ENCODE results near the gene SIGLEC6.
A peak's percentile ranks its signal among the peaks of the same experiment; 100 is the strongest.
"Not testable (repeated sequence)": the region's sequence is repeated elsewhere in the genome, so short reads cannot be mapped to it uniquely, and the experiment has no call there.

The SIGLEC6 gene

DNA sequence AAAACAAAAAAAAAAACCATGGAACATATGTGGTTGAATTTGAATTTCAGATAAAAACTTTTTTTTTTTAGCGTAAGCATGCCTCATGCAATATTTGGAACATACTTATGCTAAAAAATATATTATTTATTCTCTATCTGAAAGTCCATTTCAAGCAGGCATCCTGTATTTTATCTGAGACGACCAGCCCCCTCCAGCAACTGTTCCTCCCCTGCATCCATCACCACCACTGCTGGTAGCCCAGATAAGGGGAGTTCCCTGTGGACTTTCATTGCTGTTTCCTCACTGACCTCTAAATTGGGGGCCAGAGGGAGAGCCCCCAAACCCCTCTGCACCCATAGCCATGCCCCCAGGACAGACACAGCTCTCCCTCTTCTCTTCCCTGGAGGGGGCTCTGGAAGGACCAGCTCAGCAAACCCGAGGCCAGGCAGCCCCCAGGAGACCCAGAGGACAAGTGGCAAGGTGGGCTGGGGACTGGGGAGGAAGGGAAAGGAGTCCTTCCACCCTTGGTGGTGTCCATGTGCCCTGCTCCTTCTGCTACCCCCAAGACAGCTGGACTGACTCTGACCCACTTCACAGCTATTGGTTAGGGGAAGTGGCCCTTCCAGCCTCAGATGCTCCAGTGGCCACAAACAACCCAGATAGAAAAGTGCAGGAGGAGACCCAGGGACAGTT lies 23.3 kb downstream of the SIGLEC6 start:
- DNase-seq = no peak

DNA sequence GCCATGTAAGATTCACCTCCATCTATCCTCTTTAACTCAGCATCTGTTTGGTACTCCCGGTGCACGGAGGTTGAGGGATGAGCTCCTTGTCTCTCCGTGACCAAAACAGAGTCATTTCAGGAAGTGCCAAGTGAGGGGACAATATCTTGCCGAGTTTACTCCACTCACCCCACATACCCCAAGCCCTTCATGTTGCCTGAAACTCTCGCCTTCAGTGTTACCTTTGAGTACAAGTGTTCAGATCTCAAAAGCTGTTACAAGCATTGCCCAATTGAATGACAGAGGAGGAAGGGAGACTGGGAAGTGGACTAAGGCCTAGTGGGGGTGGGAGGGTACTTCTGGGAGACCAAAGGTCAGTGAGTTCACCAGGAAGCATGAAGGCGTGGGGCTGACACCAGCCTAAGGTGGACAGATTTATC lies 23.8 kb downstream of the SIGLEC6 start:
- no peak for DNase-seq

- DNase-seq = no peak
Observed at GRCh38 chr19:51507192-51507591, 24.3 kb downstream of the SIGLEC6 start.

DNA sequence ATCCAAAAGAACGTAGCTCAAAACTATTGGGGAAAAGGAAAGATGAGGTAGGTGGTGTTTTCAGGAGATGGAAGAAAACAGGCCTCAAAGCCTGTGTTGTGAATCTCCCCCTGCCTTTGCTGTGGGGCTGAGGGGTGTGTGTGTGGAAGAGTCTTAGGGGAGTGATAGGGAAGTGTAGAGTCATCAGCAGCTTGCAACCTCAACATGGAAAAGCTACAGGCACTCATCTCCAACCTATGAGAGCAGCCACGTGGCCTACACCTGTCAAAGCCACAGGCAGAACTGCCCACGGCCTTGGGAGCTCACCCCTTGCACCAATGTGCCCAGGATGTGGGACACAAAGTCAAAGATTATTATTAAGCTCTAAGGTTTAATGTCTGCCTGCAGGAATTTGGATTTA lies 25.6 kb downstream of the SIGLEC6 start:
- no peak for DNase-seq

DNA sequence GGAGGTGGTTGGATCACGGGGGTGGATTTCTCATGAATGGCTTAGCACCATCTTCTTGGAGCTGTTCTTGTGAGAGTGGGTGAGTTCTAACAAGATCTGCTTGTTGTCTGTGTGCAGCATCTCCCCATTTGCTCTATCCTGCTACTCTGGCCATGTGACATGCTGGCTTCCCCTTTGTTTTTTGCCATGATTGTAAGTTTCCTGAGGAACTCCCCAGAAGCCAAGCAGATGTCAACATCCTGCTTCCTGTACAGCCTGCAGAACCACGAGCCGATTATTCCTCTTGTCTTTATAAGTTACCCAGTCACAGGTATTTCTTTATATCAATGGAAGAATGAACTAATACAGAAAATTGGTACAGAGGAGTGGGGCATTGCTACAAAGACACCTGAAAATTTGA lies 27.6 kb downstream of the SIGLEC6 start:
- no peak for DNase-seq

DNA sequence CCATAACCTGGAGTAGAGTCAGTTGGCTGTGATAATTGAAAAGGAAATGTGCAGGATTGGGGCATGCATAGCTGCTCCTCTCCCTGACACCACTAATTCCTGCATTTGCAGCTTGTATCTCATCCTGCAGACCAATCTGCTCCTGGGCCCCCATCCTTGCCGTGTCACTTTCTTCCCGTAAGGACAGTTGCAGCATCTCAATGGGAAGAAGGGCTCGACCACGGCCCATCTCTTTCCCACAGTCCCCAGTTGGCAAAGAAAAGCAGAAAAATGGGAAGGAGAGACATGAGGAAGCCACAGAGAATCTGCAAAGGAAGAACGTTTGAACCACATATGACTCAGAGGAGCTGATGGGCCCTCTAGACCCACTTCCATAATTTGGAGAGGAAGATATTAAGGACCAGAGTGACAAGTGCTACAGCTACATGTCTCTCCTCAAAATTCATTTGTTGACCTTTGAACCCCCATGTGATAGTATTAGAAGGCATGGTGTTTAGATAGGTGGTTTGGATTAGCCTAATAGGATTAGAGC lies 28.1 kb downstream of the SIGLEC6 start:
- no peak for DNase-seq

DNA sequence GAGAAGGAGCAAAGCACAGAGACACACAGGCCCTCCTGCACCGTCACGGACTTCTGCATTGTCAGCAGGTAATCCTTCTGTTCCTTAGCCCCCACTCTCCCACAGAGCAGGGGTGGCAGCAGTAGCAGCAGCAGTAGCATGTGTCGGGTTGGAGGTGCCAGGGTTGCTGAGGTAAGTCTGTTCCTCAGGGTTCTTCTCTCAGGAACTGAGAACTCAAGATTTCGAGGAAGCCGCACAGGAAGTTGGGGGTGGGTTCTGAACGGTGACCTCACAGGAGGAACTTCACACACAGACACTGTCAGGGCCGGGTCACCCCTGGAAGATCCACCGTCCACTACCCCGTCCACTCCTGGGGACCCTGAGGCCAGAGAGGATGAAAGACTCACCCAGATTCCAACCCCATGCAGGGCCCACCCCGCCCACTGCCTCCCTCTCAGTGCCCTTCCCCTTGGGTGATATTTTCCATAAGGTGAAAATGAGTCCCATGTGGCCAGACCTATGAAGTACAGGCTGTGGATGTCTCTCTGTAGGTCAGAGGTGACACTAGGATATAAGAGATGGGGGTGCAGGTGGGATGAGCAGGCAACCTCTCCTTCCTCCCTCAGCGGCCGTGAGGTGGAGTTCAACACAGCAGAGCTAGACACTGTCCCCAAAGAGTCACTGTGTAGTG lies 29.7 kb downstream of the SIGLEC6 start, which contains the start of gene SIGLEC12:
Gene SIGLEC12, minus strand, starts transcription at position 207 of the 670 bp plus-strand sequence. Its CDS starts 67 bp downstream, at position 140.
- DNase-seq = peak; percentile 20

DNA sequence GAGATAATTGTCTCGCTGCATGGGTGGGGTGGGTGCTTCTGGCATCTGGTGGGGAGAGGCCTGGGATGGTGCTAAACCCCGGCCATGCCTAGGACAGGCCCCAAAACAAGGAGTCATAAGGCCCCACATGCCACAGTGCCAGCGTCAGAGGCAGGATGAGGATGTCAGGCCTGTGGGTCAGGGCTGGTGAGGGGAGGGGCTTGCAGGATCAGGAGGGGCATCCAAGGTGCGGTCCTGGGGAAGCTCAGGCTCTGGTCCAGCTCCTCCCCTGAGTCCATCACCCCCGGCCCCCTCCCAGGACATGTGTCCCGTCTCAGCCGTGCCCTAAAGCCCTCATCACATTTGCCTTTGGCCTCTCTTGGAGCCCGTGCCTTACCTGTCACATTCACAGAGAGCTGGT lies 30.5 kb downstream of the SIGLEC6 start:
- DNase-seq = not testable (repeated sequence)

DNA sequence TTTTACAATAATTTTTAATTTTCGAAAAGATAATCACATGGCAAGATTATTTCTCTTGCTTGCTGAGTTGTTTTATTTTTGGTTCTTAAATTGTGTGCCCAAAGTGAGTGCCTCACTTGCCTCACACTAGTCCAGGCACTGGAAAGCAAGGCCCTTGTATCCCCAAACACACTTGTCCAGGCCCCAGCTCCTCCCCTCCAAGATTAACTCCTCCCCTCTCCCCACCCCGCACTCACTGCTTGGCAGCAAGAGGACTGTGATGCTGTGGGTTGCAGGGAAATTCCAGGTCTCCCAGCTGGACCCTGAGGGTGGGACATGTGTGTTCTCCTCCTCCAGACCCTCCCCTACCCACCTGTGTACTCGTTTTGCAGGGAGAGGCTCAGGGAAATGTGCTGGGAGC lies 33.8 kb downstream of the SIGLEC6 start:
- no peak for DNase-seq

DNA sequence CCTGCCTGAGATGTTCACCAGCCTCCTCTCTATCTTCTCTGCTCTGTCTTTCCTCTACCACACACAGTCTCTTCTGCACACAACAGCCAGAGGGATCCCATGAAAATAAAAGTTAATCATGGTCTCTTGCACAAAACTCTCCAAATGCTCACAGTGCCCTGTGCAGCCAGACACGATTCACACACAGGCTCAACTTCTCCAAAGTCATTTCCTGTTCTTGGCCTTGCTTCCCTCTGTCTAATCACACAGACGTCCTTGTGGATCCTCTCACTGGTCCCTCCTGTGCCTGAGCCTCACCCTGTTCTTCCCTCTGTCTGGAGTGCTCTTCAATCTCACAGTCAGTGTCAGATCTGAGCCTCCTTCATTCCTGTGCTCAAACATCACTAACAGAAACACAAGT lies 37.7 kb downstream of the SIGLEC6 start:
- DNase-seq = no peak

- no peak for DNase-seq
Observed at GRCh38 chr19:51491586-51491985, 39.9 kb downstream of the SIGLEC6 start.

DNA sequence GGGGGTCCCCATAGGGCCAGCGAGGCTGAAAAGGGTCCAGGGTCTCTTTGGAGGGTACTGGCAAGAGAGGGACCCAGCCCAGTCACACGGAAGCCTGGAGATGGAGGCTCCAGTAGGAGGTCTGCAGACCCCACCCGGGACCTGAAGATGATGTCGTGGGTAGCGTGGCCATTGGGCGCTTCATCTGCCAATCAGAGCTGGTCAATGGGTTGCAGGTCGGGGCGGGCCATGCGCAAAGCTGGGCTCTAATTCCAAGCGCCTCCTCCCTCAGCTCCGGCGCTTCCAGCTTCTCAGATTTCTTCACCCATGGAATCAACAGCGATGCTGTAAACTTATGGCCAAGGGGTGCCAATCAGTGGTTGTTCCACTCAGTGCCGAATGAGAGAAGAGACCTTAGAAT lies 40.8 kb downstream of the SIGLEC6 start:
- DNase-seq = no peak

- peak; percentile 18 for DNase-seq
Observed at GRCh38 chr19:51489113-51489512, 42.4 kb downstream of the SIGLEC6 start.

DNA sequence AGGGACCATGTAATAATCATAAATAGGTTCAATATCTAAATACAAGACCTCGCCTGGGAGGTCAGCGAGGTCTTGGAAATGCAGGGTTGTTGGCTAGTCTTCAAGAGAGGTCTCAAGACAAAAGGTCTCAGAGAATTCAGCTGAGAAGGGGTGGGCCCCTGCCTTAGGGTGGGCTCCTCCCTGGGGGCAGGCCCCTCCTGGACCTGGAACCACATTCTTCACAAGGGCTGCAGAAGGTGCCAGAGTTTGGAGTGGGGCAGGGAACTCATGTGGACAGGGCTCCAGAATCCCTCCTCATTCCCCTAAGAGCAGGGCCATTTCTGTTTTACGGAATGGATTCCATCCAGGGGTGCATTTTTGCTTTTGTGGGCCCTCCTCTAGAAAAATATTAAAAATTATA lies 43.0 kb downstream of the SIGLEC6 start:
- no peak for DNase-seq

DNA sequence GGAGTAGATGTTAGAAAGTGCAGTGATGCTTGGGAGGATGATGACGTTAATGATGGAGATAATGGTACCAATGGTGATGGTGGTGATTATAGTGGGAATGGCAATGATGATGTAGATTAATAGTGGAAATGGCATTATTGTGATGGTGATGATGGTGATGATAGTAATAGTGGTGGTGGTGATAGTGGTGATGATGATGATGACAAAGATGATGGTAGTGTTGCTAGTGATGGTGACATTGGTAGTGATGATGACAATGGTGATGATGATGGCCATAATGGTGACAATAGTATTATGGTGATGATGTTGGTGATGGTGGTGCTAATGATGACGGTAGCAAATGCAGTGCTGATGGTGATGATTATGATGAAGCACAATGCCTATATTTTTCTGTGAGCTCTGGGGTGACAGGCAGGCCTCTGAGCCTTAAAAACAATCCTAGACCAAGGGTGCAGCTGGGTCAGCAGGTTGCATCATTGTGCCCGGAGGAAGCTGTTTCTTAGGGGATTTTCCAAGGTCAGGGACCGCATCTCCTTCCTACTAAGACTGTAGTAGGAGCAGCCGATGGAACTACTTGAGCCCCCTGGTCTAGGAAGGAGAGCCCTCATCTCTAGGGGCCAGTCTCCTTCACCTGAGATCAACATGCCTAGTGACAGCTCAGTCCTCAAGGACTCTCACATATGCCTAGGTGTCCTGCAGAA lies 45.4 kb downstream of the SIGLEC6 start:
- DNase-seq = no peak

DNA sequence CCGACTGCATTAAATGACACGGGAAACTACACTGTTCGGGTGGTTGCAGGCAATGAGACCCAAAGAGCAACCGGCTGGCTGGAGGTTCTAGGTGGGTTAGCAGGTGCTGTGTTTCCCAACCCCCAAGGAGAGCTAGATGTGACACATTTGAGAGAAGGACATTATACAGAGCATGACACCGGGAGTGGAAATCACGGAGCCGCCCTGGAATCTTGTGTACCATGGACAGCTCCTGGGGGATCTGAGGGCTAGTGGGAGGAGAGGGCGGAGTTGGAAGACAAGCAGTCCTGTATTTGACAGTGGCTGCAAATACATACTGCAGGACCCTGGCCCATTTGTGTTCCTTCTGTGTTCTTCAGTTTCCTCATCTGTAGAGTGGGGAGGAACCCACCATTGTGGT lies 50.9 kb downstream of the SIGLEC6 start:
- DNase-seq = no peak

- DNase-seq = peak; percentile 26
Observed at GRCh38 chr19:51479531-51480331, 51.7 kb downstream of the SIGLEC6 start.

DNA sequence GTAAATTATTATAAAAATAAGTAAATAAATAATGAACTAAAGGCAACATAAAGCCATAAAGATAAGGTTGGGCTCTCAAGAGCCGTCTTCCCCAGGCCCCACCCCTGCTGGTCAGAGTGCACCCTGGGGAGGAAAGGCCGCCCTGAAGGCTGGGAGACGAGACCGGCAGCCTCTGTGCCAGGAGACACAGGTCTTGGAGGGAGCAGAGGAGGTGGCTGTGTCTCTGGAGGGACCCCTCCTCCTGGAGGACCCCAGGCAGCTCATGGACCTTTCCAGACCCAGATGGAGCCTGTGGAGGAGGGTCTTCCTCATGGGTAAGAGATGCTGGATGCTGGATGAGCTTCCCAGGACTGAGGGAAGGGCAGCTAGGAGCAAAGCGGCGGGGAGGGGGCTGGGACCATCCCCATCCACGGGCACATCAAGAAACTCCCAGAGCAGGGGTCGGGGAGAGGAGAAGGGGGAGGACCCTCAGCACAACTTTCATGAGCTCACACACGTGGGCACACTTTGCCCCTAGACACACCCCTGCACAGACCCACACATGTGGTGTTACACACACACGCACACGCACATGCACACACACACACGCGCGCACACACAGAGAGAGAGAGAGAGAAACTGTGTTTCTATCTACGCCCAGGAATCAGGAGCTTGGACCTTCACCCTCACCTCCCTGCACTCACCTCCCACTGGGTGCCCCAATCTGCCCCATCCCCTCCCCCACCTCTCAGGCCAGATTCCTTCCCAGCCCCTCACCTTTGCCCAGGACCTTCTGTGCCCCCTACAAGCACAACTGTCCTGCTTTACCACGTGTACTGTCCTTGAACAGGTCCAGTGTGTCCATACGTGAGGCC lies 52.9 kb downstream of the SIGLEC6 start, which contains the start of gene CEACAM18:
Gene CEACAM18, plus strand, starts transcription at position 159 of the 854 bp plus-strand sequence.
- no peak for DNase-seq

DNA sequence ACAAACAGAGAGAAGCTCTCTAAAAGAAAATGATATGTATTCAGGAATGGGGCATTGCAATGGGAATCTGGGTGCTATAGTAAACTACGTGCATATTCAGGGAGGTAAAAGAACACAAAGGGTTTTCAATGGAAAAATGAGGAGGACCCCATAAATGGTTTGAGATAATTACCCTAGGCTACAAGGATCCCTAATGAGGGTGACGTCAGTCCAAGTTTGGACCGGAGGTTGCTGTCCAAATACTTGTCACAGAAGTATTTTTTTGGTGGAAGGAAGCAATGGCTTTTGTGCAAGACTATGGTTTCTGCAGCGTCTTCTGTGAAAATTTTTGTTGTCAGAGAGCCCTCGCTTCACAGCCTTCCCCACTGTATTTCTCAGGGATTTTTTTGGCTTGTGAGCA lies 54.1 kb downstream of the SIGLEC6 start:
- DNase-seq = no peak

DNA sequence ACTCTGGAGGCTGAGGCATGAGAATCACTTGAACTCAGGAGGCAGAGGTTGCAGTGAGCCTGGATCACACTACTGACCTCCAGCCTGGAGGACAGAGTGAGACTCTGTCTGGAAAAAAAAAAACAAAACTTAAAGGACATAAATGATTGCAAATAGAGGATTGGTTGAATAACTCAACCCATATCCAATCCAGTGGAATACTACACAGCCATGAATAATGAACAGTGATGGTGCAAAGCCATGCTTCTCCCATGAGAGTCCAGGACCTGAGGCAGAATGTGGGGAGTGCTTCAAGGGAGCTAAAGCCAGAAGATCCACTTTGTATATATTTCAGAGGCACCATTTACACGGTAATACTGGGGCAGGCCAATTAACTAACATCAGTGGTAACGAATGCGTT lies 55.3 kb downstream of the SIGLEC6 start:
- no peak for DNase-seq

GRCh38 chr19:51473009-51473707 lies 58.3 kb downstream of the SIGLEC6 start:
- peak; percentile 83 for DNase-seq

Measured in activated naive CD4-positive, alpha-beta T cell treated with Interleukin-2 at 50 U/mL for 16 hours (primary cell).